ENCODE measurements around the gene ERF.

DNA sequence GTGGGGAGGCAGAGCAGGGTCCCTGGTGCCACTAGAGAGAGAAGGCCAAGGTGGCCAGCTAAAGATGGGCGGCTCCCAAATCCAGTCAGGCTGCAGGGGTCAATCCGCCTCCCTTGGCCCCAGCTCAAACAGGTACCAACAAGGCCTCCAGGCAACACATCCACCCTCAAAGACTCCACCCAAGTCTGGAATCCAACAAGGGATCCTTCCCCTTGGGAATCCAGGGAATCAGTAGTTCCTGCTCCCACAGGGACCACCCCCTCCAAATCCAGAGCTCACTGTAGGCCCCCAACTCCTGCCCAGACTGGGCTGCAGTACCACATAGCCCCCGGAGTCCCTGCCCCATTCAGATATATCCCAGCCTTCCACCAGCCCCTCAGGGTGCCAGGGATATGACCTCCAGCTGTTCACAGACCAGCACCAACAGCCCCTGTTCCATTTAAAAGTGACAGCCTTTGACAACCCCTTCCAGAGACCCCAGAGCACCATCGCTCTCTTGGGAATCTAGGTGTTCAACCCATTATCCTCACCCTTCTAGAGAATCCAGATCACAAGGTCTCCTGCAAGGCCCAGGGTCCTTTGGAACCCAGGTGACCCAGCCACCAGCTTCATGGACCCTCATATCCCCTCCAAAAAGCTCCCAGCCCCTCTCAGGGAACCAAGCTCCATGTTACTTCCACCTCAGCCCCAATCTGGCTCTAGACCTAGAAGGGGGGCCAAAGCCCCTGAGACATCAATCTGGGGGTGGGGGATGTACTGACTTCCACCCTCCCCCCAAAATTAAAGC is 3.2 kb downstream of the ERF start:
- no peak for TF ChIP-seq CTCF (conservative IDR thresholded peaks at IDR 0.05; ENCODE audit: low read length)
- no peak for TF ChIP-seq EZH2phosphoT487 (IDR thresholded peaks at IDR 0.05; ENCODE audit: borderline replicate concordance, low read depth, low read length)
